NT2/D1 (cell line): ENCODE measurements around the gene GULP1.

Experiments
- YY1 ChIP-seq: IDR thresholded peaks from 2 replicates; pipeline ENCODE4 v1.6.1; 2011; ENCODE audit not compliant: insufficient read length, insufficient read depth
- ZNF274 ChIP-seq: IDR thresholded peaks from 2 replicates; pipeline ENCODE4 v1.6.1; 2011; ENCODE audit warnings: mild to moderate bottlenecking, low read depth, low read length

DNA sequence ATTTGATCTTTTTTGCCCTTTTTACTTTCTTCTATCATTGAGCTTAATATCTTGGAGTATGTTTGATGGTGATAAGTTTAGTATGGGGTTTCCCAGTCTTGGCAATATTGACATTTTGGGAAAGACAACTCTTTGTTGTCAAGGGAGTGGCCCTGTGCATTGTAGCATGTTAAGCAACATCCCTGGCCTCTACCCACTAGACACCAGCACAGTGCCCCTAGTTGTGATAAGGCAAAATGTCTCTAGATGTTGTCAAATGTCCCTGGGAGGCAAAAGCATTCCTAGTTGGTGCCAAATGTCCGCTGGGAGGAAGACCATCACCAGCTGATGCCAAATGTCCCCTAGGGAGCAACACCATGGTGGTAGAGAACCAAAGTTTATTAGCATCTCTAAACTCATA, 28.2 kb downstream of the GULP1 start:
- TF ChIP-seq ZNF274 (no peak), YY1 (no peak)
